Mammary epithelial cell (primary cell): Measurements from ENCODE around the gene CT45A3.
"Not testable (repeated sequence)": the region's sequence is repeated elsewhere in the genome, so short reads cannot be mapped to it uniquely, and the experiment has no call there.

Source experiments
- EZH2 ChIP-seq: IDR thresholded peaks from 2 replicates; pipeline ENCODE4 v1.6.1; 2012; ENCODE audit warnings: low read length, inconsistent platforms, borderline replicate concordance
- TF ChIP-seq, protein P1 (sequence below), 2 donors: IDR thresholded peaks in 1 of 2; conservative IDR thresholded peaks in 1 of 2; 2 replicates each; pipeline ENCODE4 v1.5.1; 2011 to 2012; ENCODE audit warnings: inconsistent platforms in 2 of 2, low read length in 2 of 2, mild to moderate bottlenecking in 2 of 2, control low read depth in 1 of 2, low read depth in 1 of 2; ENCODE audit not compliant: insufficient read depth in 1 of 2; ENCODE audit errors: extremely low read depth in 1 of 2

DNA sequence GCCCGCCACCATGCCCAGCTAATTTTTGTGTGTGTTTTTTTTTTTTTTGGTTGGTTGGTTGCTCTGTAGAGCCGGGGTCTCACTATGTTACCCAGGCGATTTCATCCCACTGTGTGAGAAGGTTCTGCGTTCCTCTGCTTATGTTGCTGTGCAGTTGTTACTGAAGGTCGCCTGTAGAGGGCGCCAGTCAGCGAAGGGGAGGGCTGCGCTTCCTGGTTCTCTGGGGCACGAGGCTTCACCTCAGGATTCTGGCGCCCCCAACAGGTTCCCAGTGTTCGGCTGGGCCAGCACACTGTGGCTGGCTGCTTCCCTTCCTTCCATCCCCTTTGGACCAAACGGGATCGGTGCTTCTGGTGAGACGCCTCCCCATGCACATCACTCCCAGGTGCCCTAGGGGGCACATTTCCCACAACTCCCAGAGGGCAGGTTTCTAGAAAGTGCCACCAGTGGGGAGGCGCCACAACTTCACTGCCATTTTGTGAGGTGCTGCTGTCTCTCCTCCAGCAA is 54.8 kb downstream of the CT45A3 start, which contains the start of gene CT45A1:
- TF ChIP-seq, protein P1, sequence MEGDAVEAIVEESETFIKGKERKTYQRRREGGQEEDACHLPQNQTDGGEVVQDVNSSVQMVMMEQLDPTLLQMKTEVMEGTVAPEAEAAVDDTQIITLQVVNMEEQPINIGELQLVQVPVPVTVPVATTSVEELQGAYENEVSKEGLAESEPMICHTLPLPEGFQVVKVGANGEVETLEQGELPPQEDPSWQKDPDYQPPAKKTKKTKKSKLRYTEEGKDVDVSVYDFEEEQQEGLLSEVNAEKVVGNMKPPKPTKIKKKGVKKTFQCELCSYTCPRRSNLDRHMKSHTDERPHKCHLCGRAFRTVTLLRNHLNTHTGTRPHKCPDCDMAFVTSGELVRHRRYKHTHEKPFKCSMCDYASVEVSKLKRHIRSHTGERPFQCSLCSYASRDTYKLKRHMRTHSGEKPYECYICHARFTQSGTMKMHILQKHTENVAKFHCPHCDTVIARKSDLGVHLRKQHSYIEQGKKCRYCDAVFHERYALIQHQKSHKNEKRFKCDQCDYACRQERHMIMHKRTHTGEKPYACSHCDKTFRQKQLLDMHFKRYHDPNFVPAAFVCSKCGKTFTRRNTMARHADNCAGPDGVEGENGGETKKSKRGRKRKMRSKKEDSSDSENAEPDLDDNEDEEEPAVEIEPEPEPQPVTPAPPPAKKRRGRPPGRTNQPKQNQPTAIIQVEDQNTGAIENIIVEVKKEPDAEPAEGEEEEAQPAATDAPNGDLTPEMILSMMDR (conservative IDR thresholded peaks at IDR 0.05 in 1 of 2, IDR thresholded peaks at IDR 0.05 in 1 of 2; ENCODE audit: extremely low read depth in 1 of 2, insufficient read depth in 1 of 2, low read depth in 1 of 2, low read length in 2 of 2): not testable (repeated sequence)
- not testable (repeated sequence) for TF ChIP-seq EZH2
